Right atrium auricular region (tissue), 2 donors: ENCODE results near the gene LPIN1. TPM values are rescaled to one million over a fixed set of nuclear protein-coding genes. Genes with fewer than 3 reads are reported as not detected.
A peak's percentile ranks its signal among the peaks of the same experiment; 100 is the strongest.

ENCODE experiments used
- DNase-seq: peaks from one replicate; pipeline ENCODE4 v3.0.0-alpha.2; 2019; ENCODE audit warnings: low spot score
- H3K27ac ChIP-seq, 2 donors: fragments of 200-600 bp; sonication (generic); 1 replicate in 1 of 2; 2 replicates in 1 of 2; pipeline ENCODE4 v1.5.1; 2016 to 2019
- H3K27me3 ChIP-seq, 2 donors: fragments of 200-600 bp; sonication (generic); one replicate each; pipeline versions ENCODE4 v1.5.1 to v1.6.0; 2017 to 2019
- H3K36me3 ChIP-seq: fragments of 200-600 bp; sonication (generic); one replicate; pipeline ENCODE4 v1.5.1; 2016
- H3K4me1 ChIP-seq, 2 donors: fragments of 200-600 bp; sonication (generic); one replicate each; pipeline versions ENCODE4 v1.5.1 to v1.6.0; 2017 to 2019
- H3K4me3 ChIP-seq, 2 donors: fragments of 200-600 bp; sonication (generic); 1 replicate in 1 of 2; 2 replicates in 1 of 2; pipeline ENCODE4 v1.5.1; 2017 to 2019; ENCODE audit warnings: mild to moderate bottlenecking in 1 of 2, moderate library complexity in 1 of 2
- H3K9me3 ChIP-seq, 2 donors: fragments of 200-600 bp; sonication (generic); one replicate each; pipeline ENCODE4 v1.5.1; 2019
- total RNA-seq, 2 donors: library from RNA; depleted of rRNA; stranded (reverse); fragments of >200 nt; gene quantifications; one replicate each; pipeline ENCODE4 v1.1.0, GENCODE V29; 2016
- TF ChIP-seq, protein P1 (sequence below), 2 donors: fragments of 200-600 bp; sonication (generic); IDR thresholded peaks; one replicate each; pipeline ENCODE4 v1.5.1; 2019; ENCODE audit warnings: antibody characterized with exemption in 2 of 2

The LPIN1 gene
- total RNA-seq, 2 donors from 2014 or later = 21.0 to 27.4 TPM

DNA sequence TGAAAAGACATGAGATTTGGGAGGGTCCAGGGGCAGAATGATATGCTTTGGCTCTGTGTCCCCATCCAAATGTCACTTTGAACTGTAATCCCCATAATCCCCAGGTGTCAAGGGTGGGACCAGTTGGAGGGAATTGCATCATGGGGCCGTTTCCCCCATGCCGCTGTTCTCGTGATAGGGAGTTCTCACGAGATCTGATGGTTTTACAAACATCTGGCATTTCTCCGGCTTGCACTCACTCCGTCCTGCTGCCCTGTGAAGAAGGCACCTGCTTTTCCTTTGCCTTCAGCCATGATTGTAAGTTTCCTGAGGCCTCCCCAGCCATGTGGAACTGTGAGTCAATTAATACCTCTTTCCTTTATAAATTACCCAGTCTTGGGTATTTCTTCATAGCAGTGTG lies 51.4 kb downstream of the LPIN1 start:
- Histone ChIP-seq H3K27me3 (no peaks in the 10 kb centered on the region), H3K4me1 (no peaks in the 10 kb centered on the region), H3K9me3 (no peaks in the 10 kb centered on the region), H3K27ac (no peak overlapping the region), H3K4me3 (no peak overlapping the region), H3K36me3 (peaks cover 67% of the 10 kb centered on the region)
- TF ChIP-seq, protein P1, sequence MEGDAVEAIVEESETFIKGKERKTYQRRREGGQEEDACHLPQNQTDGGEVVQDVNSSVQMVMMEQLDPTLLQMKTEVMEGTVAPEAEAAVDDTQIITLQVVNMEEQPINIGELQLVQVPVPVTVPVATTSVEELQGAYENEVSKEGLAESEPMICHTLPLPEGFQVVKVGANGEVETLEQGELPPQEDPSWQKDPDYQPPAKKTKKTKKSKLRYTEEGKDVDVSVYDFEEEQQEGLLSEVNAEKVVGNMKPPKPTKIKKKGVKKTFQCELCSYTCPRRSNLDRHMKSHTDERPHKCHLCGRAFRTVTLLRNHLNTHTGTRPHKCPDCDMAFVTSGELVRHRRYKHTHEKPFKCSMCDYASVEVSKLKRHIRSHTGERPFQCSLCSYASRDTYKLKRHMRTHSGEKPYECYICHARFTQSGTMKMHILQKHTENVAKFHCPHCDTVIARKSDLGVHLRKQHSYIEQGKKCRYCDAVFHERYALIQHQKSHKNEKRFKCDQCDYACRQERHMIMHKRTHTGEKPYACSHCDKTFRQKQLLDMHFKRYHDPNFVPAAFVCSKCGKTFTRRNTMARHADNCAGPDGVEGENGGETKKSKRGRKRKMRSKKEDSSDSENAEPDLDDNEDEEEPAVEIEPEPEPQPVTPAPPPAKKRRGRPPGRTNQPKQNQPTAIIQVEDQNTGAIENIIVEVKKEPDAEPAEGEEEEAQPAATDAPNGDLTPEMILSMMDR (IDR thresholded peaks at IDR 0.05) = no peak
- DNase-seq = no peak

DNA sequence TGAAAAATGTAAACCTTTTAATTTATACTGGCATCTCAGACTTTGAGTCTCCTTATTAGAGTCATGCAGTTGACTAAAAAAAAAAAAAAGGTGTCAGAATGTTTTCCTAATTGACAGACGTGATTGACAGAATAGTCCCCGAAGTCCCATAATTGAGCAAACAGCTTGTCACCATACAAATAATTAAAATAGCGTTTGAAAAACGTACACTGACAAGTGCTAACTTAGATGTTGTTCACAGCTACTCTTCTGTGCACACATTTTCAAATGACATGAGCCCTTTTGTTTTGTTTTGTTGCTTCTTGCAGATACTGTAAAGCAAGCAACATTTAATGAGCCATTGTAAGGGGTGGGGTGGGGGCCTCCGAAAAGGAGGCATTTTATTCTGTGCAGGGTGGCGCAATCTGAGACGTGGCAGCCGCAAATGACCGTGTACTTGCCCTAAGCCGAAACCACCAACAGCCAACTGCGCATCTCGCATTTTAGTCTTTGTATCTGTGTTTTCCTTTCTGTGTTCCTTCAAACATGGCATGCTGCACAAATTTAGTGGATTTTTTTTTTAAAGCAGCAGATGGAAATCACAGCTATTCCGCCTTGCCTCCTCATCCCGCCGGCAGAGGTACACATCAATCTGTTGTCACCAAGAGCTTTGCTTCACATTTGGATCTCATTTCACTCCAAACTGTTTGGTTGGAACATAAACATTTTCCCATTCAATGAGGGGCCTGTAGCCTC lies 52.4 kb downstream of the LPIN1 start:
- peaks cover 67% of the 10 kb centered on the region for H3K36me3 ChIP-seq

DNA sequence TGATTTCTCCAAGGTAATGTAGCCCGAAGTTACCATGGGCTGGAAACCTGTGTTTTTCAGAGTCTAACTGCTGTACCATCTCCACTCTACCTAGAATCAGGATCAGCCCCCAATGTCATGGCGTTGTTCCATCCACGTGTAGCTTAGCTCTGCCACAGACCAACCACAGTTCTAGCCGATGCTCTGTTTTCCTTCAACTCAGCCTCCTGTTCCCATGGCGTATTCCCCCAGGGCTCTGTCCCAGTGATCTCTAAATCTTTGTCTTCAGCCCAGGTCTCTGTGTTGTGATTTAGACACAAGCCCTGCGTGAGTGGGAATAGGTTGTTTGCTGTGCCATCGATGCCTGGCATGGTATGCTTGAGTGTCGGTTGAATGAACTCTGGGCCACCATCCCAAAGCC lies 53.4 kb downstream of the LPIN1 start:
- Histone ChIP-seq H3K27me3 (no peaks in the 10 kb centered on the region), H3K4me1 (no peaks in the 10 kb centered on the region), H3K36me3 (peaks cover 69% of the 10 kb centered on the region), H3K9me3 (no peaks in the 10 kb centered on the region), H3K27ac (no peak overlapping the region), H3K4me3 (no peak overlapping the region)
- peak; percentile 18 for DNase-seq
- TF ChIP-seq, protein P1 (IDR thresholded peaks at IDR 0.05) = no peak

More for the DNA sequence above, 52.4 kb downstream of the LPIN1 start:
- DNase-seq = no peak
- Histone ChIP-seq H3K27ac (no peak overlapping the region), H3K27me3 (no peaks in the 10 kb centered on the region), H3K4me1 (no peaks in the 10 kb centered on the region), H3K4me3 (no peak overlapping the region), H3K9me3 (no peaks in the 10 kb centered on the region)
- TF ChIP-seq, protein P1 (IDR thresholded peaks at IDR 0.05) = no peak

DNA sequence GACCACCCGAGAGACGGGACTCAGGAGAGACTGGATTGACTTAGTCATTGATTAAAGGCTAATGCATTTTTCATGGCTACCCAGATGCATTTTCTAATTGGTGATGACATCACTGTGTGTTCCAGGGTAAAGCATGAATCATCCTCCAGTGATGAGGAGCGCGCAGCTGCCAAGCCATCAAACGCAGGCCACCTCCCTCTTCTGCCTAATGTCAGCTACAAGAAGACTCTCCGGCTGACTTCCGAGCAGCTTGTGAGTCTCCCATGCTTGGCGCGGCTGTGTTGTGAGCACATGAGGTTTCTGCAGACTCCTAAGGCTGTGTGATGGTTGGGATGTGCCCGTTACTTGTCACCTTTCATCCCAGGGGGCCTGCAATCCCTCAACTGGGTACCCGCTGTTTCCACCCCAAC lies 56.4 kb downstream of the LPIN1 start:
- Histone ChIP-seq H3K36me3 (peaks cover 68% of the 10 kb centered on the region), H3K27ac (no peak overlapping the region), H3K9me3 (no peaks in the 10 kb centered on the region), H3K4me3 (no peak overlapping the region), H3K4me1 (no peaks in the 10 kb centered on the region), H3K27me3 (no peaks in the 10 kb centered on the region)
- DNase-seq = peak; percentile 43
- TF ChIP-seq, protein P1 (IDR thresholded peaks at IDR 0.05) = no peak

DNA sequence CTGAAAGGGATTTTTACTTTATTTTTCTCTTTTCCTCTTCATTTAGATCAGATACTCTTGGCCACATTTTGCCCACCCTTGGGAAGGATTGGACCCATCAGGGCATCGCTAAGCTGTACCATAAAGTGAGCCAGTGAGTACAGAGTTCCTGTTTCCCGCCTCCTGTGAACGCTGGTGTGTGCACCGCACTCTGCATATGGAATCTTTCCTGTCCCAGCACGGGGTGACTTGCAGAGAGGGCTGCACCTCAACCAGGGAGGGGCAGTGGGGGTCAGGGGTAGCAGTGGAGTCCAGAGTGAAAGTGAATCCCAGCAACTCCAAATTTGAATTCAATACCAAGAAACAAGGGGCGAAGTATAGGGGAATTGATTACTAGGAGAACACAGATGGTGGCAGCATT lies 58.6 kb downstream of the LPIN1 start:
- Histone ChIP-seq H3K27me3 (no peaks in the 10 kb centered on the region), H3K4me3 (no peak overlapping the region), H3K27ac (no peak overlapping the region), H3K9me3 (no peaks in the 10 kb centered on the region), H3K36me3 (peaks cover 53% of the 10 kb centered on the region), H3K4me1 (no peaks in the 10 kb centered on the region)
- DNase-seq = peak; percentile 40
- TF ChIP-seq, protein P1 (IDR thresholded peaks at IDR 0.05) = no peak

DNA sequence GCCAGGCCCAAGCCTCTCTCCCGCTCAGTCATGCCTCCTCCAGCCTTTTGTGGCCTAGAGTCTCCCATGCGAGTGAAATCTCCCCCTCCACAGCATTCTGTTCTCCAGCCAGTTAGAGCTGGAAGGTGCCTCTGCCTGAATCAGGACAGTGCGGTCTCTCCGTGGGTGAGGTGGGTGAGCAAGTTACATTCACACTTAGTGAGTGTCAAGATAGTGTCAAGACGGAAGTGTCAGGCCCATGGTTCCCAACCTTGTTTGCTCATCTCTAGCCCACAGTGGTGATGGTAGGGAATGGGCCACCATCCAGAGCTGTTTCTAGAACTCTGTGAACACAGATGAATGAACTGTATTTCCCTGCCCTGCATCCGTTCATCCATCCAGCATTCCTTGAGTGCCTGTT lies 59.5 kb downstream of the LPIN1 start:
- peaks cover 53% of the 10 kb centered on the region for H3K36me3 ChIP-seq
- no peaks in the 10 kb centered on the region for H3K27me3 ChIP-seq
- H3K9me3 ChIP-seq = no peaks in the 10 kb centered on the region
- no peak overlapping the region for H3K27ac ChIP-seq
- no peak overlapping the region for H3K4me3 ChIP-seq
- TF ChIP-seq, protein P1 (IDR thresholded peaks at IDR 0.05) = no peak
- DNase-seq = peak; percentile 13
- H3K4me1 ChIP-seq = no peaks in the 10 kb centered on the region
